H1 (cell line): Measurements from ENCODE around the gene PHTF2. TPM values are rescaled to one million over a fixed set of nuclear protein-coding genes. Genes with fewer than 3 reads are reported as not detected.

Experiments used
- CTCF ChIA-PET: fragments of 300-600 bp; sonication (Branson Sonifier 250); formaldehyde crosslinking; loops from one replicate; lab custom pipeline; 2021; ENCODE audit not compliant: partially characterized antibody; lab: Charles Lee
- POLR2A ChIA-PET: fragments of 300-600 bp; sonication (Branson Sonifier 250); formaldehyde crosslinking; loops from one replicate; lab custom pipeline; 2021; ENCODE audit warnings: inconsistent platforms; ENCODE audit not compliant: partially characterized antibody; lab: Charles Lee
- DNase-seq, 2 experiments: peaks; one replicate each; pipeline versions ENCODE4 v3.0.0 to v3.0.0-alpha.2; 2010 to 2022; ENCODE audit warnings: low spot score in 2 of 2, low read depth in 1 of 2, mixed read lengths in 1 of 2
- FAIRE-seq: peaks from 2 replicates; lab custom pipeline; 2011; peaks lifted over from hg19 to GRCh38; lab: Jason Lieb, UNC
- H2AFZ ChIP-seq: 2 replicates; pipeline ENCODE4 v1.8.1; 2012; ENCODE audit warnings: low read length, inconsistent platforms
- H2AK5ac ChIP-seq: 2 replicates; pipeline ENCODE4 v1.6.1; 2013; ENCODE audit warnings: low read depth, low read length
- H2BK120ac ChIP-seq: replicated peaks from 2 replicates; pipeline ENCODE3; 2013; ENCODE audit warnings: low read depth, low read length, inconsistent platforms
- H2BK12ac ChIP-seq: 2 replicates; pipeline ENCODE4 v1.6.1; 2013; ENCODE audit warnings: low read depth, low read length
- H2BK15ac ChIP-seq: 2 replicates; pipeline ENCODE4 v1.6.1; 2013; ENCODE audit warnings: low read length
- H2BK20ac ChIP-seq: 2 replicates; pipeline ENCODE4 v1.6.1; 2013; ENCODE audit warnings: low read length
- H2BK5ac ChIP-seq: 2 replicates; pipeline ENCODE4 v1.6.1; 2013; ENCODE audit warnings: low read depth, low read length
- H3K14ac ChIP-seq: 2 replicates; pipeline ENCODE4 v1.6.1; 2013; ENCODE audit warnings: inconsistent platforms; ENCODE audit not compliant: insufficient read length
- H3K18ac ChIP-seq: 2 replicates; pipeline ENCODE4 v1.6.1; 2013; ENCODE audit warnings: low read length; ENCODE audit errors: extremely low read depth
- H3K23ac ChIP-seq: 2 replicates; pipeline ENCODE4 v1.6.1; 2013; ENCODE audit warnings: inconsistent platforms; ENCODE audit not compliant: insufficient read length
- H3K23me2 ChIP-seq: 2 replicates; pipeline ENCODE4 v1.6.1; 2013; ENCODE audit warnings: low read depth, low read length
- H3K27ac ChIP-seq: 2 replicates; pipeline ENCODE4 v1.6.1; 2011; ENCODE audit warnings: low read depth, low read length, inconsistent platforms
- H3K27me3 ChIP-seq, 4 experiments: replicated peaks in 1 of 4; 1 replicate in 1 of 4; 2 replicates in 3 of 4; pipeline versions ENCODE4 v1.6.1 to v1.8.1; 2011 to 2013; ENCODE audit warnings: low read length in 3 of 4, mild to moderate bottlenecking in 3 of 4, inconsistent platforms in 2 of 4, mixed read lengths in 2 of 4, moderate library complexity in 1 of 4; ENCODE audit not compliant: control insufficient read depth in 3 of 4, insufficient read depth in 3 of 4; ENCODE audit errors: extremely low read depth in 1 of 4
- H3K36me3 ChIP-seq, 4 experiments: 2 replicates each; pipeline versions ENCODE4 v1.6.1 to v1.8.1; 2011 to 2013; ENCODE audit warnings: mild to moderate bottlenecking in 4 of 4, low read length in 3 of 4, moderate library complexity in 2 of 4, control low read depth in 1 of 4, inconsistent platforms in 1 of 4; ENCODE audit not compliant: insufficient read depth in 4 of 4, control insufficient read depth in 2 of 4
- H3K4ac ChIP-seq: replicated peaks from 2 replicates; pipeline ENCODE3; 2013; ENCODE audit warnings: low read length, low read depth, mixed read lengths, inconsistent platforms; ENCODE audit not compliant: insufficient read length
- H3K4me1 ChIP-seq, 4 experiments: replicated peaks in 1 of 4; 1 replicate in 1 of 4; 2 replicates in 3 of 4; pipeline versions ENCODE4 v1.6.1 to v1.8.1; 2011 to 2013; ENCODE audit warnings: low read length in 3 of 4, inconsistent platforms in 2 of 4, mixed read lengths in 1 of 4; ENCODE audit not compliant: insufficient read depth in 4 of 4, control insufficient read depth in 3 of 4
- H3K4me2 ChIP-seq, 2 experiments: 2 replicates each; pipeline versions ENCODE4 v1.6.1 to v1.8.1; 2011 to 2013; ENCODE audit warnings: low read depth in 2 of 2, low read length in 2 of 2, control low read depth in 1 of 2, inconsistent platforms in 1 of 2, mild to moderate bottlenecking in 1 of 2; ENCODE audit not compliant: insufficient read depth in 1 of 2
- H3K4me3 ChIP-seq, 4 experiments: fragments of 200-600, 300-600 bp in 1 of 4; sonication (generic), shearing (Covaris generic), sonication (Bioruptor Twin) in 1 of 4; 2 replicates each; pipeline versions ENCODE4 v1.5.1 to v1.8.1; 2011 to 2016; ENCODE audit warnings: low read length in 4 of 4, low read depth in 3 of 4, control low read depth in 2 of 4, inconsistent platforms in 2 of 4, mild to moderate bottlenecking in 2 of 4, mixed read lengths in 1 of 4, moderate library complexity in 1 of 4; ENCODE audit not compliant: insufficient read depth in 2 of 4; ENCODE audit errors: extremely low read depth in 1 of 4
- H3K56ac ChIP-seq: replicated peaks from 2 replicates; pipeline ENCODE3; 2013; ENCODE audit warnings: low read depth, mild to moderate bottlenecking, mixed read lengths, low read length, inconsistent platforms; ENCODE audit not compliant: insufficient read length
- H3K79me1 ChIP-seq: 2 replicates; pipeline ENCODE4 v1.6.1; 2013; ENCODE audit warnings: low read depth, low read length, control low read depth
- H3K79me2 ChIP-seq, 2 experiments: 2 replicates each; pipeline versions ENCODE4 v1.6.1 to v1.8.1; 2012 to 2013; ENCODE audit warnings: low read length in 2 of 2, mild to moderate bottlenecking in 2 of 2, inconsistent platforms in 1 of 2; ENCODE audit not compliant: insufficient read depth in 2 of 2, control insufficient read depth in 1 of 2
- H3K9ac ChIP-seq, 4 experiments: replicated peaks in 1 of 4; 1 replicate in 1 of 4; 2 replicates in 3 of 4; pipeline versions ENCODE4 v1.6.1 to v1.8.1; 2011 to 2013; ENCODE audit warnings: low read depth in 3 of 4, low read length in 3 of 4, control low read depth in 2 of 4, mild to moderate bottlenecking in 2 of 4, moderate library complexity in 2 of 4, inconsistent platforms in 1 of 4; ENCODE audit errors: extremely low read depth in 1 of 4
- H3K9me3 ChIP-seq, 2 experiments: 2 replicates each; pipeline versions ENCODE4 v1.6.1 to v1.8.1; 2012 to 2013; ENCODE audit warnings: mild to moderate bottlenecking in 2 of 2, moderate library complexity in 2 of 2, control low read depth in 1 of 2, inconsistent platforms in 1 of 2, low read depth in 1 of 2, low read length in 1 of 2, mixed read lengths in 1 of 2; ENCODE audit not compliant: insufficient read depth in 2 of 2
- H4K20me1 ChIP-seq, 2 experiments: replicated peaks in 1 of 2; 2 replicates each; pipeline versions ENCODE3 to v1.8.1; 2011 to 2013; ENCODE audit warnings: inconsistent platforms in 2 of 2, low read length in 2 of 2, mild to moderate bottlenecking in 1 of 2; ENCODE audit not compliant: insufficient read depth in 2 of 2, control insufficient read depth in 1 of 2
- H4K5ac ChIP-seq: 2 replicates; pipeline ENCODE4 v1.6.1; 2013; ENCODE audit warnings: low read length, low read depth, mixed read lengths, inconsistent platforms; ENCODE audit not compliant: insufficient read length
- H4K8ac ChIP-seq: 2 replicates; pipeline ENCODE4 v1.8.0; 2013; ENCODE audit warnings: mild to moderate bottlenecking, moderate library complexity, low read length, inconsistent platforms; ENCODE audit not compliant: insufficient read depth; ENCODE audit errors: extremely low read depth
- H4K91ac ChIP-seq: replicated peaks from 2 replicates; pipeline ENCODE3; 2013; ENCODE audit warnings: low read length, mixed read lengths, inconsistent platforms; ENCODE audit not compliant: insufficient read length
- SIX5 ChIP-seq: IDR thresholded peaks from 2 replicates; pipeline ENCODE4 v1.6.1; 2011; ENCODE audit warnings: mild to moderate bottlenecking, low read depth, low read length
- TCF12 ChIP-seq: IDR thresholded peaks from 2 replicates; pipeline ENCODE4 v1.6.1; 2011; ENCODE audit warnings: low read depth, mild to moderate bottlenecking, low read length
- WGBS, 2 experiments: shearing (Covaris generic) in 1 of 2; methylation state at CpG; one replicate each; pipeline versions ENCODE4 v1.1.6 to v1.1.7; 2013 to 2015; ENCODE audit warnings: low lambda C conversion rate in 2 of 2, mixed read lengths in 2 of 2, inconsistent platforms in 1 of 2, low coverage in 1 of 2, missing lambda C conversion rate in 1 of 2; ENCODE audit not compliant: insufficient replicate concordance in 2 of 2, insufficient coverage in 1 of 2, insufficient read length in 1 of 2; ENCODE audit errors: extremely low coverage in 1 of 2, missing lambda C conversion rate in 1 of 2; 5-methylcytosine and 5-hydroxymethylcytosine counted together
- polyA plus RNA-seq, 7 experiments: library from polyadenylated mRNA; depleted of rRNA in 3 of 7; stranded (reverse) in 5 of 7; unstranded in 2 of 7; fragments of >200 nt in 5 of 7; fragments of 200-250 nt in 2 of 7; gene quantifications; 1 replicate in 5 of 7; 2 replicates in 1 of 7; 4 replicates in 1 of 7; pipeline versions ENCODE4 v1.2.1 to v1.2.3, GENCODE V29; 2011 to 2013; ENCODE audit warnings: missing spikeins in 2 of 7, mixed read lengths in 2 of 7
- total RNA-seq: library from RNA; stranded (reverse); fragmentation: NEBNext Ultra II Directional; extraction: Animal tissue kit (Norgen Biotek cat#: 25700); gene quantifications from 2 replicates; pipeline ENCODE4 v1.2.1, GENCODE V29; 2021

The PHTF2 gene
- total and polyA plus RNA-seq, 2 of the 8 experiments (the other 6 are each of a cell fraction or from before 2014, with no cell fraction given): 9.0 to 25.4 TPM

- Histone ChIP-seq H3K9me3 (no peaks in the 10 kb centered on the region), H2BK120ac (no peak overlapping the region), H2AK5ac (no peak overlapping the region), H3K9ac (no peak overlapping the region), H4K91ac (no peak overlapping the region), H3K27ac (no peak overlapping the region), H3K18ac (no peak overlapping the region), H3K4me2 (no peak overlapping the region), H4K8ac (no peak overlapping the region), H4K20me1 (no peaks in the 10 kb centered on the region), H4K5ac (no peak overlapping the region), H3K14ac (no peak overlapping the region), H3K27me3 (no peaks in the 10 kb centered on the region), H2BK20ac (no peak overlapping the region), H3K4me1 (no peaks in the 10 kb centered on the region), H3K79me2 (no peaks in the 10 kb centered on the region), H3K36me3 (no peaks in the 10 kb centered on the region), H3K79me1 (no peaks in the 10 kb centered on the region; the same call in 1 of the 2 replicates), H3K56ac (no peak overlapping the region), H2BK15ac (no peak overlapping the region), H3K4ac (no peak overlapping the region), H3K4me3 (no peak overlapping the region), H2BK12ac (no peak overlapping the region), H3K23me2 (no peaks in the 10 kb centered on the region), H2BK5ac (no peak overlapping the region), H3K23ac (no peak overlapping the region), H2AFZ (no peak overlapping the region)
- no peak for FAIRE-seq
- ChIA-PET CTCF (no interaction called here), POLR2A (no interaction called here)
- no peak for DNase-seq
- TF ChIP-seq SIX5: no peak
- TF ChIP-seq TCF12: no peak
- 87% methylated on average over 1 of the region's 1 CpG; no CpG with 5 or more reads in 1 of the 2 experiments for whole genome bisulfite sequencing, 2 experiments
Observed at GRCh38 chr7:77837966-77838365, 39.4 kb downstream of the PHTF2 start.
